ENCODE results near the gene PCDHB6. TPM values are rescaled to one million over a fixed set of nuclear protein-coding genes. Genes with fewer than 3 reads are reported as not detected.
"Not testable (repeated sequence)": the region's sequence is repeated elsewhere in the genome, so short reads cannot be mapped to it uniquely, and the experiment has no call there.

Gene PCDHB6
- total RNA-seq (2014; rRNA removed; shearing (Covaris generic); ENCODE audit: low replicate concordance): not detected in 2 replicates

DNA sequence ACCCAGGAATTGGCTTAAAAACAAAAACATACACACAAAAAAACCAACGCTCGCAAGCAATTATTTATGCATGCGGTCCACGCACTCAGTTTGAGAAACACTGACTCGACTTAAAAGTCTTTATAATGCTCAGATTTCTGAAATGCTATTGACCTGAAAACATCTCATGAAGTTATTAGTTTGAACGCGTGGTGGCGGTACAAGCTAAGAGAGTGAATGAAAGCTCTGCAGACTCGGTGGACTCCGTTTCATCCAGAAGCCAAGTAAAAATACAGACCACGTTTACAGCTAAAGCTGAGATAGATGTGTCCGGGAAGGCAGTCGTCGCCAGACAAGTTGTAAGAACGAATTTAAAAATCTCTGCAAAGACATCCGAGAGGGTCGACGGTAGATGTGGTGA, at the start of gene PCDHB6:
PCDHB6 (plus strand) TSS at position 246 of the 400 bp plus-strand sequence. CDS start 201 bp downstream, outside the sequence.
- no peak for DNase-seq (ENCODE audit: low read depth)
- in situ Hi-C loops (cut with HindIII; ENCODE audit: low pct_unique_long_range_greater_than_20kb, low sequenced_read_pairs): no loop called here

DNA sequence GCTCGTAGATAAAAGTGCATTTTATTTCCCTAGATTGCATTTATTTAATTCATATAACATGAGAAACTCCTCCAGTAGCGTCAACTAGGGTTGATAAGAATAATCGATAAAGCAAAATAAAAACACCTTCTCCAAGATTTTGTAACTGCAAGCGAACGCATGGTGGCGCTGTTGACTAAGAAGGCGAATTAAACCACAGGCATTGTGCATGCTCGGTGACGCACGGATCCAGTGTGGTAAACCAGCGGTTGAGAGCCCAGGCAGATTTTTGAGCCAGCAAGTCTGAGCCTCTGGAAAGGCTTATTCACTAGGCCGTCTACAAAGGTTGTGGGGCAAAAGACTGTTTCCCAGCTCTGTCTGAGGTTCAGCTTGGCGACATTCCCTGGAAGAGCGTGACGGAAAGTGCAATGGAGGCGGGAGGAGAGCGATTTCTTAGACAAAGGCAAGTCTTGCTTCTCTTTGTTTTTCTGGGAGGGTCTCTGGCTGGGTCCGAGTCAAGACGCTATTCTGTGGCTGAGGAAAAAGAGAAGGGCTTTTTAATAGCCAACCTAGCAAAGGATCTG, 49.5 kb upstream of the PCDHB6 start, which contains the start of gene PCDHB3:
PCDHB3 (plus strand) TSS at position 231 of the 563 bp plus-strand sequence; CDS start at position 408, 177 bp downstream.
- no peak for DNase-seq (ENCODE audit: low read depth)
- in situ Hi-C loops (cut with HindIII; ENCODE audit: low pct_unique_long_range_greater_than_20kb, low sequenced_read_pairs): no loop called here

GRCh38 chr5:141101059-141101458, 48.8 kb upstream of the PCDHB6 start:
- in situ Hi-C loops (cut with HindIII; ENCODE audit: low pct_unique_long_range_greater_than_20kb, low sequenced_read_pairs): no loop called here
- DNase-seq (ENCODE audit: low read depth): no peak

GRCh38 chr5:141102070-141102469, 47.8 kb upstream of the PCDHB6 start:
- in situ Hi-C loops (cut with HindIII; ENCODE audit: low pct_unique_long_range_greater_than_20kb, low sequenced_read_pairs); DNase-seq (ENCODE audit: low read depth): not testable (repeated sequence)

- in situ Hi-C loops (cut with HindIII; ENCODE audit: low pct_unique_long_range_greater_than_20kb, low sequenced_read_pairs); DNase-seq (ENCODE audit: low read depth): not testable (repeated sequence)
These were observed 47.4 kb upstream of the PCDHB6 start for GRCh38 chr5:141102471-141102870.

GRCh38 chr5:141105350-141105749, 44.5 kb upstream of the PCDHB6 start:
- DNase-seq (ENCODE audit: low read depth): no peak
- in situ Hi-C loops (cut with HindIII; ENCODE audit: low pct_unique_long_range_greater_than_20kb, low sequenced_read_pairs): no loop called here

GRCh38 chr5:141119250-141119649, 30.6 kb upstream of the PCDHB6 start:
- no peak for DNase-seq (ENCODE audit: low read depth)
- in situ Hi-C loops (cut with HindIII; ENCODE audit: low pct_unique_long_range_greater_than_20kb, low sequenced_read_pairs): no loop called here

DNA sequence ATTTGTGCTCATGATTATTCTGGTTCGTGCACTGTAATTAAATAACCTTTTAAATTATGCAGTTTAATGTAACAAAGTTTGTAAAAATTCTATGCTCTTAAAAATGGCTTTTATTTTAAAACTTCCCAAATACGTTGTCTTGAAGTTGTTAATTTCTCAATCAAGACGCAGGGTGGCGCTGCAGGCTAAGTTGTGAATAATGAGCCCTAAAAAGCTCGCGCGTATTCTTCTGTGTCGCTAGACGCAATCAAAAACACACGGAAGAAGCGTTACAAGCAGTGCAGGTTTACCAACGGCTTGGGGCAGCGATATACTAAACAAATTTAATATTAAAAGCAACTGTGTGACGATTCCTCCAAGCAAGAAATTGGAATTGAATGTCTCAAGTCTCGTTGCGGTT, 28.3 kb upstream of the PCDHB6 start, which contains the start of gene PCDHB4:
PCDHB4 (plus strand) TSS at position 256 of the 400 bp plus-strand sequence. CDS start 181 bp downstream, outside the sequence.
- in situ Hi-C loops (cut with HindIII; ENCODE audit: low pct_unique_long_range_greater_than_20kb, low sequenced_read_pairs): no loop called here
- no peak for DNase-seq (ENCODE audit: low read depth)

GRCh38 chr5:141121985-141122384, 27.9 kb upstream of the PCDHB6 start:
- in situ Hi-C loops (cut with HindIII; ENCODE audit: low pct_unique_long_range_greater_than_20kb, low sequenced_read_pairs): no loop called here
- no peak for DNase-seq (ENCODE audit: low read depth)

DNA sequence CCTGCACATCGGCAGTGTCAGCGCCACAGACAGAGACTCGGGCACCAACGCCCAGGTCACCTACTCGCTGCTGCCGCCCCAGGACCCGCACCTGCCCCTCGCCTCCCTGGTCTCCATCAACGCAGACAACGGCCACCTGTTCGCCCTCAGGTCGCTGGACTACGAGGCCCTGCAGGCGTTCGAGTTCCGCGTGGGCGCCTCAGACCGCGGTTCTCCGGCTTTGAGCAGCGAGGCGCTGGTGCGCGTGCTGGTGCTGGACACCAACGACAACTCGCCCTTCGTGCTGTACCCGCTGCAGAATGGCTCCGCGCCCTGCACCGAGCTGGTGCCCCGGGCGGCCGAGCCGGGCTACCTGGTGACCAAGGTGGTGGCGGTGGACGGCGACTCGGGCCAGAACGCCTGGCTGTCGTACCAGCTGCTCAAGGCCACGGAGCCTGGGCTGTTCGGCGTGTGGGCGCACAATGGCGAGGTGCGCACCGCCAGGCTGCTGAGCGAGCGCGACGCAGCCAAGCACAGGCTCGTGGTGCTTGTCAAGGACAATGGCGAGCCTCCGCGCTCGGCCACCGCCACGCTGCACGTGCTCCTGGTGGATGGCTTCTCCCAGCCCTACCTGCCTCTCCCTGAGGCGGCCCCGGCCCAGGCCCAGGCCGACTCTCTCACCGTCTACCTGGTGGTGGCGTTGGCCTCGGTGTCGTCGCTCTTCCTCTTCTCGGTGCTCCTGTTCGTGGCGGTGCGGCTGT, 26.3 kb upstream of the PCDHB6 start:
- in situ Hi-C loops (cut with HindIII; ENCODE audit: low pct_unique_long_range_greater_than_20kb, low sequenced_read_pairs); DNase-seq (ENCODE audit: low read depth): not testable (repeated sequence)

GRCh38 chr5:141127305-141127704, 22.6 kb upstream of the PCDHB6 start:
- in situ Hi-C loops (cut with HindIII; ENCODE audit: low pct_unique_long_range_greater_than_20kb, low sequenced_read_pairs): no loop called here
- DNase-seq (ENCODE audit: low read depth): no peak

GRCh38 chr5:141135030-141135717, 14.7 kb upstream of the PCDHB6 start, which contains the start of gene PCDHB5:
TSS of gene PCDHB5 (plus strand) at chr5:141135206. CDS start at chr5:141135435, 229 bp downstream.
- peak; percentile 59 for DNase-seq (ENCODE audit: low read depth)
- in situ Hi-C loops (cut with HindIII; ENCODE audit: low pct_unique_long_range_greater_than_20kb, low sequenced_read_pairs): no loop called here

DNA sequence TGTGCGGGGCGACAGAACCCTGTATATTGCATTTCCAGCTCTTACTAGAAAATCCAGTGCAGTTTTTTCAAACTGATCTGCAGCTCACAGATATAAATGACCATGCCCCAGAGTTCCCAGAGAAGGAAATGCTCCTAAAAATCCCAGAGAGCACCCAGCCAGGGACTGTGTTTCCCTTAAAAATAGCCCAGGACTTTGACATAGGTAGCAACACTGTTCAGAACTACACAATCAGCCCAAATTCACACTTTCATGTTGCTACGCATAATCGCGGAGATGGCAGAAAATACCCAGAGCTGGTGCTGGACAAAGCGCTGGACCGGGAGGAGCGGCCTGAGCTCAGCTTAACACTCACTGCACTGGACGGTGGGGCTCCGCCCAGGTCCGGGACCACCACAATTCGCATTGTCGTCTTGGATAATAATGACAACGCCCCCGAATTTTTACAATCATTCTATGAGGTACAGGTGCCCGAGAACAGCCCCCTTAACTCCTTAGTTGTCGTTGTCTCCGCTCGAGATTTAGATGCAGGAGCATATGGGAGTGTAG, 14.1 kb upstream of the PCDHB6 start:
- in situ Hi-C loops (cut with HindIII; ENCODE audit: low pct_unique_long_range_greater_than_20kb, low sequenced_read_pairs): no loop called here
- DNase-seq (ENCODE audit: low read depth): no peak

GRCh38 chr5:141137346-141137745, 12.5 kb upstream of the PCDHB6 start:
- in situ Hi-C loops (cut with HindIII; ENCODE audit: low pct_unique_long_range_greater_than_20kb, low sequenced_read_pairs); DNase-seq (ENCODE audit: low read depth): not testable (repeated sequence)

- no peak for DNase-seq (ENCODE audit: low read depth)
- in situ Hi-C loops (cut with HindIII; ENCODE audit: low pct_unique_long_range_greater_than_20kb, low sequenced_read_pairs): no loop called here
These were observed 551 bp downstream of the PCDHB6 start for GRCh38 chr5:141150224-141150992.

DNA sequence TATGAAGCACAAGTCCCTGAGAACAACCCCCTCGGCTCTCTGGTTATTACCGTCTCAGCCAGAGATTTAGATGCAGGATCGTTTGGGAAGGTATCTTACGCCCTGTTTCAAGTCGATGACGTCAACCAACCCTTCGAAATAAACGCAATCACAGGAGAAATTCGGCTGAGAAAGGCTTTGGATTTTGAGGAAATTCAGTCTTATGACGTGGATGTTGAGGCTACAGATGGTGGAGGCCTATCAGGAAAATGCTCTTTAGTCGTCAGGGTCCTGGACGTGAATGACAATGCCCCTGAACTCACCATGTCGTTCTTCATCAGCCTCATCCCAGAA, 1.1 kb downstream of the PCDHB6 start:
- no peak for DNase-seq (ENCODE audit: low read depth)
- in situ Hi-C loops (cut with HindIII; ENCODE audit: low pct_unique_long_range_greater_than_20kb, low sequenced_read_pairs): no loop called here

DNA sequence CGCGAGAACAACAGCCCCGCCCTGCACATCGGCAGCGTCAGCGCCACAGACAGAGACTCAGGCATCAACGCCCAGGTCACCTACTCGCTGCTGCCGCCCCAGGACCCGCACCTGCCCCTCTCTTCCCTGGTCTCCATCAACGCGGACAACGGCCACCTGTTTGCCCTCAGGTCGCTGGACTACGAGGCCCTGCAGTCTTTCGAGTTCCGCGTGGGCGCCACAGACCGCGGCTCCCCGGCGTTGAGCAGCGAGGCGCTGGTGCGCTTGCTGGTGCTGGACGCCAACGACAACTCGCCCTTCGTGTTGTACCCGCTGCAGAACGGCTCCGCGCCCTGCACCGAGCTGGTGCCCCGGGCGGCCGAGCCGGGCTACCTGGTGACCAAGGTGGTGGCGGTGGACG, 1.8 kb downstream of the PCDHB6 start:
- DNase-seq (ENCODE audit: low read depth); in situ Hi-C loops (cut with HindIII; ENCODE audit: low pct_unique_long_range_greater_than_20kb, low sequenced_read_pairs): not testable (repeated sequence)

GRCh38 chr5:141152096-141152495, 2.2 kb downstream of the PCDHB6 start:
- in situ Hi-C loops (cut with HindIII; ENCODE audit: low pct_unique_long_range_greater_than_20kb, low sequenced_read_pairs); DNase-seq (ENCODE audit: low read depth): not testable (repeated sequence)
